Endothelial cell (in vitro differentiated cells): Measurements from ENCODE around the gene FAM222B. TPM values are rescaled to one million over a fixed set of nuclear protein-coding genes. Genes with fewer than 3 reads are reported as not detected.

ENCODE experiments used
- DNase-seq: peaks from one replicate; pipeline ENCODE4 v3.0.0; 2021; ENCODE audit warnings: low spot score
- H3K27ac Mint-ChIP-seq: one replicate; pipeline ENCODE4 v1.8.0; 2021; ENCODE audit warnings: mixed read lengths, inconsistent platforms; ENCODE audit not compliant: unreplicated experiment
- H3K27me3 Mint-ChIP-seq: one replicate; pipeline ENCODE4 v1.8.0; 2021; ENCODE audit warnings: mild to moderate bottlenecking, moderate library complexity, mixed read lengths, inconsistent platforms; ENCODE audit not compliant: unreplicated experiment
- H3K36me3 Mint-ChIP-seq: one replicate; pipeline ENCODE4 v1.8.0; 2021; ENCODE audit warnings: mild to moderate bottlenecking, low read depth, mixed read lengths, inconsistent platforms; ENCODE audit not compliant: unreplicated experiment
- H3K4me1 Mint-ChIP-seq: one replicate; pipeline ENCODE4 v1.8.0; 2021; ENCODE audit warnings: mild to moderate bottlenecking, mixed read lengths, inconsistent platforms; ENCODE audit not compliant: unreplicated experiment
- H3K4me3 Mint-ChIP-seq: one replicate; pipeline ENCODE4 v1.8.0; 2021; ENCODE audit warnings: mild to moderate bottlenecking, mixed read lengths, inconsistent platforms; ENCODE audit not compliant: unreplicated experiment
- H3K9me3 Mint-ChIP-seq: one replicate; pipeline ENCODE4 v1.8.0; 2021; ENCODE audit warnings: mixed read lengths, inconsistent platforms; ENCODE audit not compliant: unreplicated experiment
- CTCF ChIP-seq: fragments of 200-600 bp; sonication (generic); IDR thresholded peaks from one replicate; pipeline ENCODE4 v1.5.0; 2021; ENCODE audit warnings: antibody characterized with exemption; ENCODE audit not compliant: unreplicated experiment
- total RNA-seq: library from RNA; stranded (reverse); fragmentation: NEBNext Ultra II Directional; extraction: Animal tissue kit (Norgen Biotek cat#: 25700); gene quantifications from one replicate; pipeline ENCODE4 v1.2.1, GENCODE V29; 2021; ENCODE audit not compliant: unreplicated experiment

FAM222B gene
- total RNA-seq, 1 donor from 2014 or later: 69.9 TPM

GRCh38 chr17:28756049-28756804 lies 86.4 kb downstream of the FAM222B start:
- H3K27me3 Mint-ChIP-seq: peaks cover 22% of the 10 kb centered on the region
- DNase-seq: no peak
- H3K4me3 Mint-ChIP-seq: peak overlapping the region; percentile 38
- H3K27ac Mint-ChIP-seq: peak overlapping the region; percentile 10
- TF ChIP-seq CTCF: no peak
- peaks cover 42% of the 10 kb centered on the region for H3K36me3 Mint-ChIP-seq
- H3K9me3 Mint-ChIP-seq: peaks cover 4% of the 10 kb centered on the region
- H3K4me1 Mint-ChIP-seq: peaks cover 44% of the 10 kb centered on the region

- H3K27ac Mint-ChIP-seq: no peak overlapping the region
- no peak overlapping the region for H3K4me3 Mint-ChIP-seq
- peaks cover 38% of the 10 kb centered on the region for H3K36me3 Mint-ChIP-seq
- no peak for DNase-seq
- TF ChIP-seq CTCF: no peak
- peaks cover 4% of the 10 kb centered on the region for H3K9me3 Mint-ChIP-seq
- H3K4me1 Mint-ChIP-seq: peaks cover 39% of the 10 kb centered on the region
- H3K27me3 Mint-ChIP-seq: peaks cover 22% of the 10 kb centered on the region
Measured at GRCh38 chr17:28755486-28755885, 87.1 kb downstream of the FAM222B start.

- Mint-ChIP-seq H3K27ac (no peak overlapping the region), H3K27me3 (peaks cover 11% of the 10 kb centered on the region), H3K9me3 (peaks cover 4% of the 10 kb centered on the region), H3K36me3 (peaks cover 21% of the 10 kb centered on the region), H3K4me1 (peaks cover 33% of the 10 kb centered on the region), H3K4me3 (no peak overlapping the region)
- no peak for DNase-seq
- TF ChIP-seq CTCF: no peak
Measured at GRCh38 chr17:28751600-28752366, 90.8 kb downstream of the FAM222B start.

- Mint-ChIP-seq H3K36me3 (peaks cover 12% of the 10 kb centered on the region), H3K4me1 (peaks cover 37% of the 10 kb centered on the region), H3K27ac (peak overlapping the region; percentile 36), H3K4me3 (peak overlapping the region; percentile 73), H3K27me3 (peaks cover 9% of the 10 kb centered on the region), H3K9me3 (no peaks in the 10 kb centered on the region)
- DNase-seq: peak; percentile 96
- peak; percentile 96 for TF ChIP-seq CTCF
Measured at GRCh38 chr17:28750178-28751047, 92.2 kb downstream of the FAM222B start.
